ENCODE measurements around the gene ROCK1. TPM values are rescaled to one million over a fixed set of nuclear protein-coding genes. Genes with fewer than 3 reads are reported as not detected.

The ROCK1 gene
- total RNA-seq, 1 experiment from 2014 or later, result 36.2 TPM

- H3K36me3 ChIP-seq (ENCODE audit: control insufficient read depth, insufficient read depth, low read length), result peaks cover 19% of the 10 kb centered on the region
- ATAC-seq (0 out of 2 replicates have a peak, but pooled peaks have one; percentile 60), DNase-seq (ENCODE audit: low read depth, low spot score) (peak; percentile 10)
- H3K27me3 ChIP-seq (ENCODE audit: control insufficient read depth, insufficient read depth, low read length), result no peaks in the 10 kb centered on the region
- BruUV-seq (replicated peaks), result no TSS peak
- POLR2A ChIA-PET, result no interaction called here
- intact Hi-C loops (cut with micrococcal nuclease; ENCODE audit: unreplicated experiment), result no loop called here
- H3K4me1 ChIP-seq (ENCODE audit: control insufficient read depth, insufficient read depth, low read length), result no peaks in the 10 kb centered on the region
- in situ Hi-C loops (cut with HindIII; ENCODE audit: low pct_unique_long_range_greater_than_20kb, low sequenced_read_pairs), result no loop called here
- no peak overlapping the region for H3K4me3 ChIP-seq (ENCODE audit: low read depth in 2 of 2, low read length in 2 of 2)
- H3K9me3 ChIP-seq (ENCODE audit: control insufficient read depth, insufficient read depth, low read depth, low read length), result no peaks in the 10 kb centered on the region
- no peak overlapping the region for H3K27ac ChIP-seq (ENCODE audit: low read length)
- TF ChIP-seq SIN3A (IDR thresholded peaks at IDR 0.05; ENCODE audit: borderline replicate concordance, insufficient read depth, low read depth, low read length) (no peak), POLR2AphosphoS5 (IDR thresholded peaks at IDR 0.05; ENCODE audit: low read depth, low read length) (no peak), CTCF (IDR thresholded peaks at IDR 0.05) (peak; percentile 33; the same call in 1 of the 2 replicates)
- CTCF ChIA-PET, result interaction anchor here (0.6 kb wide), 2 partner anchors 32 to 42 kb away, joined by 4 read pairs; no protein-coding TSS in a partner anchor
These were observed 139.7 kb downstream of the ROCK1 start for GRCh38 chr18:20971886-20972267.

- ATAC-seq, result no peak
- Histone ChIP-seq H3K4me3 (ENCODE audit: low read depth in 2 of 2, low read length in 2 of 2) (no peak overlapping the region), H3K9me3 (ENCODE audit: control insufficient read depth, insufficient read depth, low read depth, low read length) (no peaks in the 10 kb centered on the region), H3K27me3 (ENCODE audit: control insufficient read depth, insufficient read depth, low read length) (no peaks in the 10 kb centered on the region), H3K4me1 (ENCODE audit: control insufficient read depth, insufficient read depth, low read length) (no peaks in the 10 kb centered on the region), H3K36me3 (ENCODE audit: control insufficient read depth, insufficient read depth, low read length) (peaks cover 24% of the 10 kb centered on the region), H3K27ac (ENCODE audit: low read length) (no peak overlapping the region)
- BruUV-seq (replicated peaks), result no TSS peak
- TF ChIP-seq TCF7L2 (IDR thresholded peaks at IDR 0.05; ENCODE audit: low read depth, low read length) (no peak), SIN3A (IDR thresholded peaks at IDR 0.05; ENCODE audit: borderline replicate concordance, insufficient read depth, low read depth, low read length) (no peak), CTCF (IDR thresholded peaks at IDR 0.05) (no peak), REST (IDR thresholded peaks at IDR 0.05; ENCODE audit: insufficient read depth in 1 of 2, low read depth in 2 of 2, low read length in 1 of 2) (no peak), POLR2AphosphoS5 (IDR thresholded peaks at IDR 0.05; ENCODE audit: low read depth, low read length) (no peak)
- intact Hi-C loops (cut with micrococcal nuclease; ENCODE audit: unreplicated experiment) (no loop called here), in situ Hi-C loops (cut with HindIII; ENCODE audit: low pct_unique_long_range_greater_than_20kb, low sequenced_read_pairs) (no loop called here)
- CTCF ChIA-PET, result no interaction called here
- POLR2A ChIA-PET, result no interaction called here
- DNase-seq (ENCODE audit: low read depth, low spot score), result no peak
These were observed 144.8 kb downstream of the ROCK1 start for GRCh38 chr18:20966795-20967194.

All from Panc1 (cell line).